Panc1 (cell line): Measurements from ENCODE around the gene NBPF1. TPM values are rescaled to one million over a fixed set of nuclear protein-coding genes. Genes with fewer than 3 reads are reported as not detected.
A peak's percentile ranks its signal among the peaks of the same experiment; 100 is the strongest.
"Not testable (repeated sequence)": the region's sequence is repeated elsewhere in the genome, so short reads cannot be mapped to it uniquely, and the experiment has no call there.

Source experiments
- ATAC-seq: fragments of 200-7000 bp; cut with Tn5 transposase; 2 replicates; pipeline ENCODE4 v1.9.1; 2020; ENCODE audit warnings: mild to moderate bottlenecking, moderate library complexity
- BruUV-seq: library from RNA; stranded (reverse); fragments of 400-500 nt; replicated peaks from 2 replicates; lab custom pipeline; 2021; lab: Mats Ljungman, UMichigan
- CTCF ChIA-PET: fragments of 300-600 bp; sonication (Branson Sonifier 250); formaldehyde crosslinking; loops from one replicate; lab custom pipeline; 2022; ENCODE audit warnings: antibody characterized with exemption; lab: Charles Lee
- POLR2A ChIA-PET: fragments of 300-600 bp; sonication (Branson Sonifier 250); formaldehyde crosslinking; loops from one replicate; lab custom pipeline; 2022; ENCODE audit warnings: antibody characterized with exemption; lab: Charles Lee
- DNase-seq: peaks from one replicate; pipeline ENCODE4 v3.0.0-alpha.2; 2010; ENCODE audit warnings: low read depth, low spot score
- H3K27ac ChIP-seq: 2 replicates; pipeline ENCODE4 v1.5.1; 2011; ENCODE audit warnings: mild to moderate bottlenecking, low read length, inconsistent platforms
- H3K27me3 ChIP-seq: fragments of 200-500 bp; sonication (Bioruptor generic); 2 replicates; pipeline ENCODE4 v1.6.0; 2014; ENCODE audit warnings: low read length, inconsistent platforms; ENCODE audit not compliant: control insufficient read depth, insufficient read depth
- H3K36me3 ChIP-seq: fragments of 200-500 bp; sonication (Bioruptor generic); 2 replicates; pipeline ENCODE4 v1.5.1; 2014; ENCODE audit warnings: inconsistent platforms, mild to moderate bottlenecking, low read length, moderate library complexity; ENCODE audit not compliant: control insufficient read depth, insufficient read depth
- H3K4me1 ChIP-seq: 2 replicates; pipeline ENCODE4 v1.5.1; 2011; ENCODE audit warnings: inconsistent platforms, mild to moderate bottlenecking, low read length, moderate library complexity; ENCODE audit not compliant: control insufficient read depth, insufficient read depth
- H3K4me3 ChIP-seq, 2 experiments: 2 replicates each; pipeline ENCODE4 v1.5.1; 2011 to 2012; ENCODE audit warnings: low read depth in 2 of 2, low read length in 2 of 2, mild to moderate bottlenecking in 2 of 2, inconsistent platforms in 1 of 2, moderate library complexity in 1 of 2
- H3K9me3 ChIP-seq: fragments of 200-500 bp; sonication (Bioruptor generic); 2 replicates; pipeline ENCODE4 v1.5.1; 2014; ENCODE audit warnings: low read depth, mild to moderate bottlenecking, inconsistent platforms, low read length, moderate library complexity; ENCODE audit not compliant: control insufficient read depth, insufficient read depth
- in situ Hi-C: cut with HindIII; loops from 2 replicates; pipeline ENCODE4 v1.10.0; 2016; ENCODE audit warnings: low sequenced_read_pairs, low pct_unique_long_range_greater_than_20kb
- intact Hi-C: fragments of 100-400 bp; cut with micrococcal nuclease; formaldehyde crosslinking; loops from one replicate; pipeline ENCODE4 v1.10.0; 2022; ENCODE audit not compliant: unreplicated experiment
- total RNA-seq: library from RNA; stranded (reverse); gene quantifications from one replicate; pipeline ENCODE4 v1.2.1, GENCODE V29; 2021; ENCODE audit not compliant: unreplicated experiment

The NBPF1 gene
- total RNA-seq, 1 experiment from 2014 or later, result 73.2 TPM

DNA sequence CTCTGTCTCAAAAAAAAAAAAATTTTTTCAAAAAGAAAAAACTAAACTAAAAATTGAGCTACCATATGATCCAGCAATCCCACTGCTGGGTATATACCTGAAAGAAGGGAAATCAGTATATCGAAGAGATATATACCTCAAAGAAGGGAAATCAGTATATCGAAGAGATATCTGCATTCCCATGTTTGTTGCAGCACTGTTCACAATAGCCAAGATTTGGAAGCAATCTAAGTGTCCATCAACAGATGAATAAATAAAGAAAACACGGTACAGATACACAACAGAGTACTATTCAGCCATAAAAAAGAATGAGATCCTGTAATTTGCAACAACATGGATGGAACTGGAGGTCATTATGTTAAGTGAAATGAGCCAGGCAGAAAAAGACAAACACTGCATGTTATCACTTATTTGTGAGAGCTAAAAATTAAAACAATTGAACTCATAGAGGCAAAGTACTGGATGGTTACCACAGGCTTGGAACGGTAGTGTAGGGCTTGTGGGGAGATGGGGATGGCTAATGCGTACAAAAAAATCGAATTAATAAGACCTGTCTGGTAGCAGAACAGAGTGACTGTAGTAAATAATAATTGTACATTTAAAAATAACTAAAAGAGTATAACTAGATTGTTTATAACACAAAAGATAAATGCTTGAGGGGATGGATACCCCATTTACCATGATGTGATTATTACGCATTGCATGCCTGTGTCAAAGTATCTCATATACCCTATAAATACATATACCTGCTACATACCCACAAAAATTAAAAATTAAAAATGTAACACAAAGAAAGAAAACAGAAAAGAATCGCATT lies 28.0 kb upstream of the NBPF1 start:
- H3K36me3 ChIP-seq, H3K4me3 ChIP-seq, H3K27ac ChIP-seq, intact Hi-C loops, DNase-seq, in situ Hi-C loops, H3K27me3 ChIP-seq, H3K9me3 ChIP-seq, POLR2A ChIA-PET, ATAC-seq: not testable (repeated sequence)
- CTCF ChIA-PET, result interaction anchor here (0.7 kb wide), 1 partner anchor 14 kb away, joined by 7 read pairs; no protein-coding TSS in a partner anchor
- BruUV-seq, result TSS peak; percentile 43
- H3K4me1 ChIP-seq, result peaks cover 19% of the 10 kb centered on the region

DNA sequence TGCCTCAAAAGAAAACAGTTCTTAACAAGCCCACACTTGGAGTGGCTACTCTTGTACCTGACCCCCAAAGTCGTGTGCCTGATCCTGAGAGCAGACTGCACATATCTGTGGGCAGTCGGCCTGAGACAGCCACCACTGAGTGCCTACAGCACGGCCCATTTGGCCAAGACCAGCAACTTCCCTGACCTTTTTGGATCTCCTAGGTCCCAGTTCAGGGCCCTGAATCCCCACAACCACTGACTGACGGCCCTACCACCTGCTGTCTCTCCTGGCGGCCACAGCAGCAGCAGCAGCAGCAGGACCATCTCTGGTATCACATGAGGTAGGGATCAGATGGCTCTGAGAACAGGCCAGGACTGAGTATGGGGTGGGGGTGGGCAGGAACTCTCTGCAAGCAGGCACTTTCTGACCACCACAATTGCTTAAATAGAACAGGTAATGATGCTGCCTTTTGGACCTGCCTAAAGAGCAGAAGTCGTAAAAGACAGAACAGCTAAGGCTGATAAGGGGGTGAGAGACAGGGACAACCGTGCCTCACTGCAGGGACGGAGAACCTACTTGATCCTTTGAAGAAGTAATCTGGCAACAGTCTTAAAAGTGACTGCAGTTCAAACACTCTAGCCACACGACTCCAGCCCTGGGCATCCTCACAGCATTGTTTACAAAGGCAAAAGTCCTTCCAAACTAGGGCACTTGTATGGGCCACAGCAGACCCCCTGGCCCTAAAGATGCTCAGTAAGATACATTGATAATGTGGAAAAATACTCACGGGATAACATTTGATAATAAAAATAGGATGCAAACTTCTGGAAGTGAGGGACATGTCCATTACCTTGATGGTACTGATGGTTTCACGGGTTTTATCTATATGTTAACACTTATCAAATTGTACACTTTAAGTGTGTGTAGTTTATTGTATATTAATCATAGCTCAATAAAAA lies 26.0 kb upstream of the NBPF1 start:
- intact Hi-C loops, in situ Hi-C loops, H3K9me3 ChIP-seq, H3K36me3 ChIP-seq, H3K27ac ChIP-seq, H3K27me3 ChIP-seq, CTCF ChIA-PET, BruUV-seq, POLR2A ChIA-PET, H3K4me3 ChIP-seq, ATAC-seq, DNase-seq: not testable (repeated sequence)
- peaks cover 13% of the 10 kb centered on the region for H3K4me1 ChIP-seq

DNA sequence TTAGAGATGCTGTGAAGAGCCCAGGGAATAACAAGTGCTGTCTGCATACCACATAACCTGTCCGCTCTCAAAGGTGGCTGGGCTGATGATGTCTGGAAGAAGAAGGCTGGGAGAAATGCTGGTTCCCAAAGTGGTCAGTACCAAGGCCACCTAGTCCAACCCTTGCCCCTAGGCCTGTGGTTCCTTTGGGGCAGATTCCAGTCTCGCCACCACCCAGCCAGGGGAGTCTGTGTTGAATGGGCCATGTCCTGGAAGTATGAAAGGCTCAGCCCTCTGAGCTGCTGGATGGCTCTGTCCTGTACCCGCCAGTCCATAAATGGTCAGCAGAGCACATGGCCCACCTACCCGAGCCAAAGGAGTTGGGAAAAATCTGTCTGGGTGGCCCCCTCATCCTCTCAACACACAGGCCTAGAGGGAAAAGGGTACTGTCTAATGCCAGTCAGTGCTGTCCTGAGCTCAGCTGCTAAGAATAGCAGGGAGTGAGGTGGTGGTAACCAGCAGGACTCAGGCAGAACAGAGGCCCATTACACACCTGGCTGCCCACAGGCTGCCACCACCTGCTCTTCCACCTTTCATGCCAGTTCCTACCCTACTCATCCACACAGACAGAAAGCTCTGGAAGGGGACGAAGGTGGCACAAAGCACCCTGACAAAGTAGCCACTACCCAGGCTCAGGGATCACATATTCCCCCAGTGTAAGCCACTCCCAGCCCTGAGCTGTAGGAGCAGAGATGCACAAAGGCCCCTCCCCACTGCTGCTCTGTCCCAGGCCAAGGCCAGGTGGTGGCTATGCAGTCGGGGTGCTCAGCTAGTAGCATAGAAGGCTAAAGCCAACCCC lies 24.8 kb upstream of the NBPF1 start:
- H3K4me3 ChIP-seq, H3K9me3 ChIP-seq, BruUV-seq, H3K36me3 ChIP-seq, DNase-seq, POLR2A ChIA-PET, intact Hi-C loops, in situ Hi-C loops, H3K4me1 ChIP-seq, H3K27ac ChIP-seq, H3K27me3 ChIP-seq, ATAC-seq: not testable (repeated sequence)
- CTCF ChIA-PET, result interaction anchor here (0.5 kb wide), 1 partner anchor 13 kb away, joined by 5 read pairs; no protein-coding TSS in a partner anchor

DNA sequence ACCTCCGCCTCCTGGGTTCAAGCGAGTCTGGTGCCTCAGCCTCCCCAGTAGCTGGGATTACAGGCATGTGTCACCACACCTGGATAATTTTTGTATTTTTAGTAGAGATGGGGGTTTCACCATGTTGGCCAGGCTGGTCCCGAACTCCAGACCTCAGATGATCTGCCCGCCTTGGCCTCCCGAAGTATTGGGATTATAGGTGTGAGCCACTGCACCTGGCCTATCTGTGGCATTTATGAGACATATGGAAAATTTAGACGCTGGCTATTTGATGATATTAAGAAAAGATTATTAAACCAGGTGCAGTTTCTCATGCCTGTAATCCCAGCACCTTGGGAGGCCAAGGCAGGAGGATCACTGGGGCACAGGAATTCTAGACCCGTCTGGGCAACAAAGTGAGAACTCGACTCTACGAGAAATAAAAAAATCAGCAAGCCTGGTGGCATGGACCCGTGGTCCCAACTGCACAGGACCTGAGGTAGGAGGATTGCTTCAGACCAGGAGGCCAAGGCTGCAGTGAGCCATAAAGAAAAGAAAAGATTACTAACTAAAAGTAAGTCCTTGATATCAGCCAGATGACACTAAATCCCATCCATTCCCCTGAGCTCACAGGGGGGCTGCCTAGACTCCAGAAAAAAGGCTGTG lies 23.3 kb upstream of the NBPF1 start:
- H3K4me3 ChIP-seq, ATAC-seq, intact Hi-C loops, DNase-seq, BruUV-seq, in situ Hi-C loops, H3K4me1 ChIP-seq, H3K9me3 ChIP-seq, H3K27ac ChIP-seq, POLR2A ChIA-PET, H3K27me3 ChIP-seq, H3K36me3 ChIP-seq: not testable (repeated sequence)
- CTCF ChIA-PET, result interaction anchor here (1.0 kb wide), 1 partner anchor 12 kb away, joined by 3 read pairs; no protein-coding TSS in a partner anchor

DNA sequence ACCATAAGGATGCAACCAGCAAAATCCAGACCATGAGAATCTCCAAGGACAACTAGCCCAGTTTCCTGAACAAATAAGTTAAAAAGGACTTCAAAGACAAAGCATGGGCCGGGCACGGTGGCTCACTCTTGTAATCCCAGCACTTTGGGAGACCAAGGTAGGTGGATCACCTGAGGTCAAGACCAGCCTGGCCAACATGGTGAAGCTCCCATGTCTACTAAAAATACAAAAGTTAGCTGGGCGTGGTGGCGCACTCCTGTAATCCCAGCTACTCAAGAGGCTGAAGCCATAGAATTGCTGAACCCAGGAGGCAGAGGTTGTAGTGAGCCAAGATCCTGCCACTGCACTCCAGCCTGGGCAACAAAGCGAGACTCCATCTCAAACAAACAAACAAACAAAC lies 22.6 kb upstream of the NBPF1 start:
- intact Hi-C loops, H3K4me3 ChIP-seq, H3K27ac ChIP-seq, H3K9me3 ChIP-seq, BruUV-seq, DNase-seq, H3K36me3 ChIP-seq, ATAC-seq, H3K4me1 ChIP-seq, in situ Hi-C loops, H3K27me3 ChIP-seq: not testable (repeated sequence)
- CTCF ChIA-PET, result interaction anchor here (1.0 kb wide), 1 partner anchor 11 kb away, joined by 3 read pairs; no protein-coding TSS in a partner anchor
- POLR2A ChIA-PET, result interaction anchor here (0.7 kb wide), 1 partner anchor 9 kb away, joined by 3 read pairs; no protein-coding TSS in a partner anchor

DNA sequence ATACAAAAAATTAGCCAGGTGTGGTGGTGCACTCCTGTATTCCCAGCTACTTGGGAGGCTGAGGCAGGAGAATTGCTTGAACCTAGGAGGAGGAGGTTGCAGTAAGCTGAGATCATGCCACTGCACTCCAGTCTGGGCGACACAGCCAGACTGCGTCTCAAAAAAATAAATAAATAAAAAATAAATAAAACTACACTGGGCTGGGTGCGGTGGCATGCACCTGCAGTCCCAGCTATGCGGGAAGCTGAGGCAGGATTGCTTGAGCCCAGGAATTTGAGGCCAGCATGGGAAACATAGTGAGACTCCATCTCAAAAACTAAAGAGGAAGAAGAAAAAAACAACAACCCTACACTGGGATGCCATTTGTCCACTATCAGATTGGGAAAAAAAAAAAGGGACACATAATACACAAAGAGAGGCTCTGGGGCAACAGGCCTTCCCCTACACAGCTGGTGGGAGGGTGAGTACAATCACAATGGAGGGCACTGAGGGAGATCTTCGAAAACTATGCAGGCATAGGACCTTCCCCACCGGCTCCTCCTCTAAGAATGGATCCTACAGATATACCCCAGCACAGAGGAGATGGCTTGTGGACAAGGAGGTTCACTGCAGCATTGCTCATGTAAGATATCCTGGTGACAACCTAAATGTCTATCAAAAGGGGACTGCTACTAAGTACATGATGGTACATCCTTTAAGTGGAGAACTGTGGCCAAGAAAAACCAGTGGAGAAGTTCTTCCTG lies 20.3 kb upstream of the NBPF1 start:
- H3K27me3 ChIP-seq, H3K36me3 ChIP-seq, BruUV-seq, H3K4me1 ChIP-seq, ATAC-seq, H3K9me3 ChIP-seq, intact Hi-C loops, POLR2A ChIA-PET, DNase-seq, in situ Hi-C loops, H3K4me3 ChIP-seq, H3K27ac ChIP-seq: not testable (repeated sequence)
- CTCF ChIA-PET, result interaction anchor here (0.6 kb wide), 1 partner anchor 82 kb away, joined by 6 read pairs; no protein-coding TSS in a partner anchor
